H1 (cell line): Measurements from ENCODE around the gene NODAL. TPM values are rescaled to one million over a fixed set of nuclear protein-coding genes. Genes with fewer than 3 reads are reported as not detected.

Source experiments
- CTCF ChIA-PET: fragments of 300-600 bp; sonication (Branson Sonifier 250); formaldehyde crosslinking; loops from one replicate; lab custom pipeline; 2021; ENCODE audit not compliant: partially characterized antibody; lab: Charles Lee
- POLR2A ChIA-PET: fragments of 300-600 bp; sonication (Branson Sonifier 250); formaldehyde crosslinking; loops from one replicate; lab custom pipeline; 2021; ENCODE audit warnings: inconsistent platforms; ENCODE audit not compliant: partially characterized antibody; lab: Charles Lee
- DNase-seq, 2 experiments: peaks; one replicate each; pipeline versions ENCODE4 v3.0.0 to v3.0.0-alpha.2; 2010 to 2022; ENCODE audit warnings: low spot score in 2 of 2, low read depth in 1 of 2, mixed read lengths in 1 of 2
- FAIRE-seq: peaks from 2 replicates; lab custom pipeline; 2011; peaks lifted over from hg19 to GRCh38; lab: Jason Lieb, UNC
- H2AFZ ChIP-seq: 2 replicates; pipeline ENCODE4 v1.8.1; 2012; ENCODE audit warnings: low read length, inconsistent platforms
- H2AK5ac ChIP-seq: 2 replicates; pipeline ENCODE4 v1.6.1; 2013; ENCODE audit warnings: low read depth, low read length
- H2BK120ac ChIP-seq: replicated peaks from 2 replicates; pipeline ENCODE3; 2013; ENCODE audit warnings: low read depth, low read length, inconsistent platforms
- H2BK12ac ChIP-seq: 2 replicates; pipeline ENCODE4 v1.6.1; 2013; ENCODE audit warnings: low read depth, low read length
- H2BK15ac ChIP-seq: 2 replicates; pipeline ENCODE4 v1.6.1; 2013; ENCODE audit warnings: low read length
- H2BK20ac ChIP-seq: 2 replicates; pipeline ENCODE4 v1.6.1; 2013; ENCODE audit warnings: low read length
- H2BK5ac ChIP-seq: 2 replicates; pipeline ENCODE4 v1.6.1; 2013; ENCODE audit warnings: low read depth, low read length
- H3K14ac ChIP-seq: 2 replicates; pipeline ENCODE4 v1.6.1; 2013; ENCODE audit warnings: inconsistent platforms; ENCODE audit not compliant: insufficient read length
- H3K18ac ChIP-seq: 2 replicates; pipeline ENCODE4 v1.6.1; 2013; ENCODE audit warnings: low read length; ENCODE audit errors: extremely low read depth
- H3K23ac ChIP-seq: 2 replicates; pipeline ENCODE4 v1.6.1; 2013; ENCODE audit warnings: inconsistent platforms; ENCODE audit not compliant: insufficient read length
- H3K23me2 ChIP-seq: 2 replicates; pipeline ENCODE4 v1.6.1; 2013; ENCODE audit warnings: low read depth, low read length
- H3K27ac ChIP-seq: 2 replicates; pipeline ENCODE4 v1.6.1; 2011; ENCODE audit warnings: low read depth, low read length, inconsistent platforms
- H3K27me3 ChIP-seq, 4 experiments: replicated peaks in 1 of 4; 1 replicate in 1 of 4; 2 replicates in 3 of 4; pipeline versions ENCODE4 v1.6.1 to v1.8.1; 2011 to 2013; ENCODE audit warnings: low read length in 3 of 4, mild to moderate bottlenecking in 3 of 4, inconsistent platforms in 2 of 4, mixed read lengths in 2 of 4, moderate library complexity in 1 of 4; ENCODE audit not compliant: control insufficient read depth in 3 of 4, insufficient read depth in 3 of 4; ENCODE audit errors: extremely low read depth in 1 of 4
- H3K36me3 ChIP-seq, 4 experiments: 2 replicates each; pipeline versions ENCODE4 v1.6.1 to v1.8.1; 2011 to 2013; ENCODE audit warnings: mild to moderate bottlenecking in 4 of 4, low read length in 3 of 4, moderate library complexity in 2 of 4, control low read depth in 1 of 4, inconsistent platforms in 1 of 4; ENCODE audit not compliant: insufficient read depth in 4 of 4, control insufficient read depth in 2 of 4
- H3K4ac ChIP-seq: replicated peaks from 2 replicates; pipeline ENCODE3; 2013; ENCODE audit warnings: low read length, low read depth, mixed read lengths, inconsistent platforms; ENCODE audit not compliant: insufficient read length
- H3K4me1 ChIP-seq, 4 experiments: replicated peaks in 1 of 4; 1 replicate in 1 of 4; 2 replicates in 3 of 4; pipeline versions ENCODE4 v1.6.1 to v1.8.1; 2011 to 2013; ENCODE audit warnings: low read length in 3 of 4, inconsistent platforms in 2 of 4, mixed read lengths in 1 of 4; ENCODE audit not compliant: insufficient read depth in 4 of 4, control insufficient read depth in 3 of 4
- H3K4me2 ChIP-seq, 2 experiments: 2 replicates each; pipeline versions ENCODE4 v1.6.1 to v1.8.1; 2011 to 2013; ENCODE audit warnings: low read depth in 2 of 2, low read length in 2 of 2, control low read depth in 1 of 2, inconsistent platforms in 1 of 2, mild to moderate bottlenecking in 1 of 2; ENCODE audit not compliant: insufficient read depth in 1 of 2
- H3K4me3 ChIP-seq, 4 experiments: fragments of 200-600, 300-600 bp in 1 of 4; sonication (generic), shearing (Covaris generic), sonication (Bioruptor Twin) in 1 of 4; 2 replicates each; pipeline versions ENCODE4 v1.5.1 to v1.8.1; 2011 to 2016; ENCODE audit warnings: low read length in 4 of 4, low read depth in 3 of 4, control low read depth in 2 of 4, inconsistent platforms in 2 of 4, mild to moderate bottlenecking in 2 of 4, mixed read lengths in 1 of 4, moderate library complexity in 1 of 4; ENCODE audit not compliant: insufficient read depth in 2 of 4; ENCODE audit errors: extremely low read depth in 1 of 4
- H3K56ac ChIP-seq: replicated peaks from 2 replicates; pipeline ENCODE3; 2013; ENCODE audit warnings: low read depth, mild to moderate bottlenecking, mixed read lengths, low read length, inconsistent platforms; ENCODE audit not compliant: insufficient read length
- H3K79me1 ChIP-seq: 2 replicates; pipeline ENCODE4 v1.6.1; 2013; ENCODE audit warnings: low read depth, low read length, control low read depth
- H3K79me2 ChIP-seq, 2 experiments: 2 replicates each; pipeline versions ENCODE4 v1.6.1 to v1.8.1; 2012 to 2013; ENCODE audit warnings: low read length in 2 of 2, mild to moderate bottlenecking in 2 of 2, inconsistent platforms in 1 of 2; ENCODE audit not compliant: insufficient read depth in 2 of 2, control insufficient read depth in 1 of 2
- H3K9ac ChIP-seq, 4 experiments: replicated peaks in 1 of 4; 1 replicate in 1 of 4; 2 replicates in 3 of 4; pipeline versions ENCODE4 v1.6.1 to v1.8.1; 2011 to 2013; ENCODE audit warnings: low read depth in 3 of 4, low read length in 3 of 4, control low read depth in 2 of 4, mild to moderate bottlenecking in 2 of 4, moderate library complexity in 2 of 4, inconsistent platforms in 1 of 4; ENCODE audit errors: extremely low read depth in 1 of 4
- H3K9me3 ChIP-seq, 2 experiments: 2 replicates each; pipeline versions ENCODE4 v1.6.1 to v1.8.1; 2012 to 2013; ENCODE audit warnings: mild to moderate bottlenecking in 2 of 2, moderate library complexity in 2 of 2, control low read depth in 1 of 2, inconsistent platforms in 1 of 2, low read depth in 1 of 2, low read length in 1 of 2, mixed read lengths in 1 of 2; ENCODE audit not compliant: insufficient read depth in 2 of 2
- H4K20me1 ChIP-seq, 2 experiments: replicated peaks in 1 of 2; 2 replicates each; pipeline versions ENCODE3 to v1.8.1; 2011 to 2013; ENCODE audit warnings: inconsistent platforms in 2 of 2, low read length in 2 of 2, mild to moderate bottlenecking in 1 of 2; ENCODE audit not compliant: insufficient read depth in 2 of 2, control insufficient read depth in 1 of 2
- H4K5ac ChIP-seq: 2 replicates; pipeline ENCODE4 v1.6.1; 2013; ENCODE audit warnings: low read length, low read depth, mixed read lengths, inconsistent platforms; ENCODE audit not compliant: insufficient read length
- H4K8ac ChIP-seq: 2 replicates; pipeline ENCODE4 v1.8.0; 2013; ENCODE audit warnings: mild to moderate bottlenecking, moderate library complexity, low read length, inconsistent platforms; ENCODE audit not compliant: insufficient read depth; ENCODE audit errors: extremely low read depth
- H4K91ac ChIP-seq: replicated peaks from 2 replicates; pipeline ENCODE3; 2013; ENCODE audit warnings: low read length, mixed read lengths, inconsistent platforms; ENCODE audit not compliant: insufficient read length
- ASH2L ChIP-seq: fragments of 200-600, 300-600 bp; sonication (generic); IDR thresholded peaks from one replicate; pipeline ENCODE4 v1.7.1; 2017; ENCODE audit warnings: low read length
- BACH1 ChIP-seq: IDR thresholded peaks from 2 replicates; pipeline ENCODE4 v1.6.1; 2012; ENCODE audit warnings: low read length, improper control_type of control experiment
- CBX5 ChIP-seq: fragments of 300-800, 300-1000 bp; sonication (generic); IDR thresholded peaks from 2 replicates; pipeline ENCODE4 v1.7.1; 2016; ENCODE audit warnings: antibody characterized with exemption, low read length, low read depth
- JUN ChIP-seq: IDR thresholded peaks from 2 replicates; pipeline ENCODE4 v1.6.1; 2011; ENCODE audit warnings: low read depth, mild to moderate bottlenecking, improper control_type of control experiment, low read length
- MAFK ChIP-seq: IDR thresholded peaks from 2 replicates; pipeline ENCODE4 v1.6.1; 2012; ENCODE audit warnings: low read depth, mild to moderate bottlenecking, improper control_type of control experiment, low read length
- NRF1 ChIP-seq: IDR thresholded peaks from 2 replicates; pipeline ENCODE4 v1.6.1; 2011; ENCODE audit warnings: mild to moderate bottlenecking, low read depth, low read length, improper control_type of control experiment
- RBBP5 ChIP-seq: IDR thresholded peaks from 2 replicates; pipeline ENCODE4 v1.7.1; 2012; ENCODE audit warnings: low read depth, mild to moderate bottlenecking, inconsistent platforms, low read length, moderate library complexity, borderline replicate concordance
- RXRA ChIP-seq: IDR thresholded peaks from 2 replicates; pipeline ENCODE4 v1.6.1; 2011; ENCODE audit warnings: low read depth, mild to moderate bottlenecking, low read length, moderate library complexity; ENCODE audit not compliant: insufficient read depth
- SIN3A ChIP-seq, 2 experiments: IDR thresholded peaks in 1 of 2; conservative IDR thresholded peaks in 1 of 2; 2 replicates each; pipeline ENCODE4 v1.6.1; 2011 to 2012; ENCODE audit warnings: low read length in 2 of 2, improper control_type of control experiment in 1 of 2, low read depth in 1 of 2, mild to moderate bottlenecking in 1 of 2
- WGBS, 2 experiments: shearing (Covaris generic) in 1 of 2; methylation state at CpG; one replicate each; pipeline versions ENCODE4 v1.1.6 to v1.1.7; 2013 to 2015; ENCODE audit warnings: low lambda C conversion rate in 2 of 2, mixed read lengths in 2 of 2, inconsistent platforms in 1 of 2, low coverage in 1 of 2, missing lambda C conversion rate in 1 of 2; ENCODE audit not compliant: insufficient replicate concordance in 2 of 2, insufficient coverage in 1 of 2, insufficient read length in 1 of 2; ENCODE audit errors: extremely low coverage in 1 of 2, missing lambda C conversion rate in 1 of 2; 5-methylcytosine and 5-hydroxymethylcytosine counted together
- polyA plus RNA-seq, 7 experiments: library from polyadenylated mRNA; depleted of rRNA in 3 of 7; stranded (reverse) in 5 of 7; unstranded in 2 of 7; fragments of >200 nt in 5 of 7; fragments of 200-250 nt in 2 of 7; gene quantifications; 1 replicate in 5 of 7; 2 replicates in 1 of 7; 4 replicates in 1 of 7; pipeline versions ENCODE4 v1.2.1 to v1.2.3, GENCODE V29; 2011 to 2013; ENCODE audit warnings: missing spikeins in 2 of 7, mixed read lengths in 2 of 7
- total RNA-seq: library from RNA; stranded (reverse); fragmentation: NEBNext Ultra II Directional; extraction: Animal tissue kit (Norgen Biotek cat#: 25700); gene quantifications from 2 replicates; pipeline ENCODE4 v1.2.1, GENCODE V29; 2021
- TF ChIP-seq, protein P1 (sequence below): IDR thresholded peaks from 2 replicates; pipeline ENCODE4 v1.6.1; 2012; ENCODE audit warnings: inconsistent platforms
- TF ChIP-seq, protein P2 (sequence below), 3 experiments: IDR thresholded peaks; 1 replicate in 2 of 3; 2 replicates in 1 of 3; pipeline versions ENCODE4 v1.5.1 to v1.6.1; 2011; ENCODE audit warnings: low read length in 3 of 3, mild to moderate bottlenecking in 3 of 3, inconsistent platforms in 2 of 3, low read depth in 1 of 3, moderate library complexity in 1 of 3; ENCODE audit not compliant: insufficient read depth in 1 of 3; ENCODE audit errors: control extremely low read depth in 1 of 3

NODAL gene
- total and polyA plus RNA-seq, 2 of the 8 experiments (the other 6 are each of a cell fraction or from before 2014, with no cell fraction given): 2.0 to 7.3 TPM

DNA sequence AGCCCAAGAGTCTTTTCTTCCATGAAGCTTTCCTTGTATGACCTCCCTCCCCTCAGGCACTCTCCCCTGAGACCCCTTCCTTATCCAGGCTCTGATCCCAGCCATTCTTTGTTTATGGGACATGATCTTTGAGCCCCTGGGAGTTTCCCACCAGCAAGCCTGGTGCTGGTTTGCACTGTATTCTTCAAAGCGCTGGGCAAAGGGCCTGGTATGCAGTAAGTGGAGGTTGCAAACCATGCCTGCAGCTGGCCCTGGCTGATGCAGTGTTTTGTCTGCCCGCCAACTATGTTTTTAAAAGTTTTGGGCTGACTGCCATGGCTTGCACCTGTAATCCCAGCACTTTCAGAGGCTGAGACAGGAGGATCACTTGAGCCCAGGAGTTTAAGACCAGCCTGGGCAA is 6.8 kb upstream of the NODAL start:
- ChIA-PET POLR2A (interaction anchor here (0.9 to 1.2 kb wide), 2 partner anchors 10 to 24 kb away, joined by 3 read pairs; no protein-coding TSS in a partner anchor), CTCF (interaction anchor here (0.6 to 43.0 kb wide), 7 partner anchors 10 to 1430 kb away, joined by 3 to 908 read pairs (median 3); no protein-coding TSS in a partner anchor)
- no peak overlapping the region for H3K4me2 ChIP-seq
- DNase-seq: no peak
- no peak overlapping the region for H3K18ac ChIP-seq
- H4K5ac ChIP-seq: no peak overlapping the region
- H3K27me3 ChIP-seq: peaks cover 0 to 6% (median 0%) of the 10 kb centered on the region in 4 experiments; a peak in 2 of 7 replicates
- no peaks in the 10 kb centered on the region for H3K23me2 ChIP-seq
- H4K8ac ChIP-seq: no peak overlapping the region
- WGBS, 2 experiments: 80% methylated on average over 2 of the region's 2 CpGs; no CpG with 5 or more reads in 1 of the 2 experiments
- H2AFZ ChIP-seq: no peak overlapping the region
- H3K79me2 ChIP-seq: no peaks in the 10 kb centered on the region
- H3K27ac ChIP-seq: no peak overlapping the region
- no peak overlapping the region for H3K23ac ChIP-seq
- H4K20me1 ChIP-seq: no peaks in the 10 kb centered on the region
- no peak overlapping the region for H2BK5ac ChIP-seq
- no peak overlapping the region for H2BK120ac ChIP-seq
- H3K4me3 ChIP-seq: no peak overlapping the region
- H2BK15ac ChIP-seq: no peak overlapping the region
- FAIRE-seq: no peak
- H2BK12ac ChIP-seq: no peak overlapping the region
- H3K9me3 ChIP-seq: no peaks in the 10 kb centered on the region
- peaks cover 1 to 13% (median 5%) of the 10 kb centered on the region in 4 experiments; a peak in 6 of 7 replicates for H3K4me1 ChIP-seq
- no peaks in the 10 kb centered on the region for H3K36me3 ChIP-seq
- no peak overlapping the region for H3K56ac ChIP-seq
- H3K9ac ChIP-seq: no peak overlapping the region
- H2AK5ac ChIP-seq: no peak overlapping the region; the same call in 1 of the 2 replicates
- H3K79me1 ChIP-seq: no peaks in the 10 kb centered on the region
- H3K14ac ChIP-seq: no peak overlapping the region
- H2BK20ac ChIP-seq: no peak overlapping the region
- H3K4ac ChIP-seq: no peak overlapping the region
- no peak overlapping the region for H4K91ac ChIP-seq
- TF ChIP-seq CBX5 (no peak), NRF1 (no peak), RBBP5 (no peak), MAFK (no peak), RXRA (no peak), BACH1 (no peak), JUN (no peak), ASH2L (no peak), SIN3A (conservative IDR thresholded peaks at IDR 0.05 in 1 of 2, IDR thresholded peaks at IDR 0.05 in 1 of 2; ENCODE audit: low read depth in 1 of 2, low read length in 2 of 2) (no peak)
- TF ChIP-seq, protein P1, sequence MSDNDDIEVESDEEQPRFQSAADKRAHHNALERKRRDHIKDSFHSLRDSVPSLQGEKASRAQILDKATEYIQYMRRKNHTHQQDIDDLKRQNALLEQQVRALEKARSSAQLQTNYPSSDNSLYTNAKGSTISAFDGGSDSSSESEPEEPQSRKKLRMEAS: no peak
- TF ChIP-seq, protein P2, sequence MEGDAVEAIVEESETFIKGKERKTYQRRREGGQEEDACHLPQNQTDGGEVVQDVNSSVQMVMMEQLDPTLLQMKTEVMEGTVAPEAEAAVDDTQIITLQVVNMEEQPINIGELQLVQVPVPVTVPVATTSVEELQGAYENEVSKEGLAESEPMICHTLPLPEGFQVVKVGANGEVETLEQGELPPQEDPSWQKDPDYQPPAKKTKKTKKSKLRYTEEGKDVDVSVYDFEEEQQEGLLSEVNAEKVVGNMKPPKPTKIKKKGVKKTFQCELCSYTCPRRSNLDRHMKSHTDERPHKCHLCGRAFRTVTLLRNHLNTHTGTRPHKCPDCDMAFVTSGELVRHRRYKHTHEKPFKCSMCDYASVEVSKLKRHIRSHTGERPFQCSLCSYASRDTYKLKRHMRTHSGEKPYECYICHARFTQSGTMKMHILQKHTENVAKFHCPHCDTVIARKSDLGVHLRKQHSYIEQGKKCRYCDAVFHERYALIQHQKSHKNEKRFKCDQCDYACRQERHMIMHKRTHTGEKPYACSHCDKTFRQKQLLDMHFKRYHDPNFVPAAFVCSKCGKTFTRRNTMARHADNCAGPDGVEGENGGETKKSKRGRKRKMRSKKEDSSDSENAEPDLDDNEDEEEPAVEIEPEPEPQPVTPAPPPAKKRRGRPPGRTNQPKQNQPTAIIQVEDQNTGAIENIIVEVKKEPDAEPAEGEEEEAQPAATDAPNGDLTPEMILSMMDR (IDR thresholded peaks at IDR 0.05; ENCODE audit: control extremely low read depth in 1 of 3, insufficient read depth in 1 of 3, low read depth in 1 of 3, low read length in 3 of 3): no peak
